WTC11 (cell line): ENCODE measurements around the gene DESI1. TPM values are rescaled to one million over a fixed set of nuclear protein-coding genes. Genes with fewer than 3 reads are reported as not detected.
A peak's percentile ranks its signal among the peaks of the same experiment; 100 is the strongest.

ENCODE experiments used
- ATAC-seq: fragments of 200-7000 bp; cut with Tn5 transposase; 2 replicates; pipeline ENCODE4 v1.10.0; 2021; ENCODE audit warnings: mild to moderate bottlenecking, moderate library complexity
- CTCF ChIA-PET: fragments of 300-600 bp; sonication (Branson Sonifier 250); formaldehyde crosslinking; loops from one replicate; lab custom pipeline; 2021; ENCODE audit warnings: antibody characterized with exemption; lab: Charles Lee
- POLR2A ChIA-PET: fragments of 350-600 bp; sonication (Branson Sonifier 250); formaldehyde crosslinking; loops from one replicate; lab custom pipeline; 2021; ENCODE audit warnings: antibody characterized with exemption; lab: Charles Lee
- DNase-seq: peaks from one replicate; pipeline ENCODE4 v3.0.0; 2021; ENCODE audit warnings: low spot score
- H3K27ac Mint-ChIP-seq: 2 replicates; pipeline ENCODE4 v1.8.0; 2021; ENCODE audit warnings: mixed read lengths
- H3K27me3 Mint-ChIP-seq: 2 replicates; pipeline ENCODE4 v1.8.0; 2021; ENCODE audit warnings: low read depth, mild to moderate bottlenecking, moderate library complexity, mixed read lengths
- H3K36me3 Mint-ChIP-seq: 2 replicates; pipeline ENCODE4 v1.8.0; 2021; ENCODE audit warnings: mixed read lengths
- H3K4me1 Mint-ChIP-seq: 2 replicates; pipeline ENCODE4 v1.8.0; 2022; ENCODE audit warnings: mixed read lengths
- H3K4me3 Mint-ChIP-seq: 2 replicates; pipeline ENCODE4 v1.8.0; 2021; ENCODE audit warnings: mild to moderate bottlenecking, moderate library complexity, mixed read lengths
- H3K9me3 Mint-ChIP-seq: 2 replicates; pipeline ENCODE4 v1.8.0; 2021; ENCODE audit warnings: mixed read lengths
- ATF6 ChIP-seq: sonication (generic); formaldehyde crosslinking; IDR thresholded peaks from 2 replicates; pipeline ENCODE4 v1.8.1; 2023; ENCODE audit warnings: mild to moderate bottlenecking, missing genetic modification reagents
- E2F1 ChIP-seq: sonication (generic); formaldehyde crosslinking; IDR thresholded peaks from 2 replicates; pipeline ENCODE4 v1.8.0; 2022; ENCODE audit warnings: mild to moderate bottlenecking, missing genetic modification reagents
- FOXJ3 ChIP-seq: sonication (generic); formaldehyde crosslinking; IDR thresholded peaks from 2 replicates; pipeline ENCODE4 v1.9.0; 2021; ENCODE audit warnings: missing genetic modification reagents, mild to moderate bottlenecking, borderline replicate concordance
- FOXK1 ChIP-seq: sonication (generic); formaldehyde crosslinking; IDR thresholded peaks from 2 replicates; pipeline ENCODE4 v1.8.0; 2022; ENCODE audit warnings: mild to moderate bottlenecking, moderate library complexity, missing genetic modification reagents
- FOXP4 ChIP-seq: sonication (generic); formaldehyde crosslinking; IDR thresholded peaks from 2 replicates; pipeline ENCODE4 v1.8.0; 2022; ENCODE audit warnings: mild to moderate bottlenecking, missing genetic modification reagents
- GTF2I ChIP-seq: fragments of 250-450 bp; sonication (Bioruptor Pico); conservative IDR thresholded peaks from 2 replicates; pipeline ENCODE4 v1.4.0; 2021; ENCODE audit warnings: mild to moderate bottlenecking
- HMGA2 ChIP-seq: fragments of 250-450 bp; sonication (Bioruptor Pico); IDR thresholded peaks from 2 replicates; pipeline ENCODE4 v1.4.0; 2021; ENCODE audit warnings: mild to moderate bottlenecking, moderate library complexity
- JAZF1 ChIP-seq: fragments of 250-450 bp; sonication (Bioruptor Pico); IDR thresholded peaks from 2 replicates; pipeline ENCODE4 v1.9.0; 2021; ENCODE audit warnings: moderate library complexity, mild to moderate bottlenecking, inconsistent platforms
- KAT7 ChIP-seq: sonication (generic); formaldehyde crosslinking; IDR thresholded peaks from 2 replicates; pipeline ENCODE4 v1.8.1; 2023; ENCODE audit warnings: missing genetic modification reagents, mild to moderate bottlenecking, borderline replicate concordance
- NFATC4 ChIP-seq: fragments of 250-450 bp; sonication (Bioruptor Pico); IDR thresholded peaks from 2 replicates; pipeline ENCODE4 v1.9.0; 2021; ENCODE audit warnings: mild to moderate bottlenecking
- NFYB ChIP-seq: sonication (generic); formaldehyde crosslinking; conservative IDR thresholded peaks from 2 replicates; pipeline ENCODE4 v1.8.0; 2022; ENCODE audit warnings: low read depth, missing genetic modification reagents
- NR1H2 ChIP-seq: sonication (generic); formaldehyde crosslinking; IDR thresholded peaks from 2 replicates; pipeline ENCODE4 v1.9.0; 2021; ENCODE audit warnings: mild to moderate bottlenecking, moderate library complexity, missing genetic modification reagents
- NR2C2 ChIP-seq: sonication (generic); formaldehyde crosslinking; IDR thresholded peaks from 2 replicates; pipeline ENCODE4 v1.8.0; 2022; ENCODE audit warnings: mild to moderate bottlenecking, missing genetic modification reagents
- RELA ChIP-seq: sonication (generic); formaldehyde crosslinking; IDR thresholded peaks from 2 replicates; pipeline ENCODE4 v1.8.1; 2022; ENCODE audit warnings: missing genetic modification reagents, mild to moderate bottlenecking, borderline replicate concordance
- RORB ChIP-seq: fragments of 250-450 bp; sonication (Bioruptor Pico); IDR thresholded peaks from 2 replicates; pipeline ENCODE4 v1.9.0; 2021; ENCODE audit warnings: mild to moderate bottlenecking
- ZBTB21 ChIP-seq: sonication (generic); formaldehyde crosslinking; IDR thresholded peaks from 2 replicates; pipeline ENCODE4 v1.8.1; 2023; ENCODE audit warnings: mild to moderate bottlenecking, missing genetic modification reagents, borderline replicate concordance
- ZMAT4 ChIP-seq: fragments of 250-450 bp; sonication (Bioruptor Pico); IDR thresholded peaks from 2 replicates; pipeline ENCODE4 v1.9.0; 2021; ENCODE audit warnings: mild to moderate bottlenecking
- ZNF263 ChIP-seq: sonication (generic); formaldehyde crosslinking; IDR thresholded peaks from 2 replicates; pipeline ENCODE4 v1.8.1; 2022; ENCODE audit warnings: low read depth, mild to moderate bottlenecking, moderate library complexity, missing genetic modification reagents
- ZNF416 ChIP-seq: fragments of 250-450 bp; sonication (Bioruptor Pico); IDR thresholded peaks from 2 replicates; pipeline ENCODE4 v1.9.0; 2021; ENCODE audit warnings: mild to moderate bottlenecking, inconsistent platforms
- ZNF512 ChIP-seq: sonication (generic); formaldehyde crosslinking; IDR thresholded peaks from 2 replicates; pipeline ENCODE4 v1.8.1; 2022; ENCODE audit warnings: missing genetic modification reagents, borderline replicate concordance
- ZNF671 ChIP-seq: fragments of 250-450 bp; sonication (Bioruptor Pico); IDR thresholded peaks from 2 replicates; pipeline ENCODE4 v1.8.0; 2021; ENCODE audit warnings: mild to moderate bottlenecking
- ZSCAN18 ChIP-seq: fragments of 250-450 bp; sonication (Bioruptor Pico); IDR thresholded peaks from 2 replicates; pipeline ENCODE4 v2.1.2; 2022; ENCODE audit warnings: mild to moderate bottlenecking, moderate library complexity
- total RNA-seq: library from RNA; stranded (reverse); gene quantifications from 3 replicates; pipeline ENCODE4 v1.2.3, GENCODE V29; 2021

DESI1 gene
- total RNA-seq, 1 experiment from 2014 or later = 32.2 TPM

- TF ChIP-seq RORB (CRISPR knock-in tag) (no peak), HMGA2 (no peak), E2F1 (no peak), ZMAT4 (CRISPR knock-in tag) (no peak), FOXJ3 (CRISPR knock-in tag) (no peak), ZNF671 (CRISPR knock-in tag) (no peak), FOXK1 (no peak), KAT7 (CRISPR knock-in tag) (no peak), FOXP4 (CRISPR knock-in tag) (no peak), JAZF1 (CRISPR knock-in tag) (no peak), NFATC4 (CRISPR knock-in tag) (no peak)
These were observed 4.7 kb upstream of the DESI1 start (continued) for GRCh38 chr22:41625577-41625976.

- no peaks in the 10 kb centered on the region; the same call in 1 of the 2 replicates for H3K27me3 Mint-ChIP-seq
- no peaks in the 10 kb centered on the region for H3K9me3 Mint-ChIP-seq
- H3K4me3 Mint-ChIP-seq = peak overlapping the region; percentile 94
- CTCF ChIA-PET = interaction anchor here (0.9 to 7.1 kb wide), 9 partner anchors 10 to 236 kb away, joined by 3 to 45 read pairs (median 4); partner anchors contain the start of genes PMM1 and POLR3H
- DNase-seq (no peak), ATAC-seq (no peak)
- POLR2A ChIA-PET = interaction anchor here (1.1 to 2.0 kb wide), 4 partner anchors 68 to 385 kb away, joined by 3 to 8 read pairs (median 4); partner anchors contain the start of gene TOB2
- H3K27ac Mint-ChIP-seq = peak overlapping the region; percentile 99
- H3K4me1 Mint-ChIP-seq = peaks cover 20% of the 10 kb centered on the region
- TF ChIP-seq ZNF416 (CRISPR knock-in tag) = no peak
- no peak for TF ChIP-seq ZNF512
- peaks cover 30% of the 10 kb centered on the region for H3K36me3 Mint-ChIP-seq
These were observed 1.0 kb upstream of the DESI1 start for GRCh38 chr22:41621911-41622179.

- peaks cover 20% of the 10 kb centered on the region for H3K4me1 Mint-ChIP-seq
- TF ChIP-seq NFYB (CRISPR knock-in tag) (peak; percentile 49; the same call in 1 of the 2 replicates), NR1H2 (no peak), ZSCAN18 (no peak), ZNF671 (CRISPR knock-in tag) (no peak), RELA (CRISPR knock-in tag) (no peak), ATF6 (CRISPR knock-in tag) (no peak), NR2C2 (no peak), FOXP4 (CRISPR knock-in tag) (peak; percentile 82), ZBTB21 (CRISPR knock-in tag) (no peak; the same call in 1 of the 2 replicates), ZNF263 (CRISPR knock-in tag) (no peak), GTF2I (no peak), FOXJ3 (CRISPR knock-in tag) (no peak)
These were observed 462 bp upstream of the DESI1 start, which contains the start of gene XRCC6 for GRCh38 chr22:41621099-41621910. Gene XRCC6, plus strand, starts transcription at chr22:41621295. Its CDS starts 710 bp downstream, at chr22:41622005.

More at GRCh38 chr22:41621099-41621910, 462 bp upstream of the DESI1 start, which contains the start of gene XRCC6:
- ATAC-seq (peak; percentile 92), DNase-seq (peak; percentile 100)
- Mint-ChIP-seq H3K9me3 (no peaks in the 10 kb centered on the region), H3K27ac (peak within 1 kb of the TSS; percentile 99), H3K27me3 (no peaks in the 10 kb centered on the region; the same call in 1 of the 2 replicates), H3K36me3 (peaks cover 28% of the 10 kb centered on the region), H3K4me3 (peak within 1 kb of the TSS; percentile 94)
- ChIA-PET CTCF (interaction anchor here (0.8 to 7.1 kb wide), 15 partner anchors 10 to 240 kb away, joined by 3 to 45 read pairs (median 5); partner anchors contain the start of genes ACO2, PHF5A, PMM1 and POLR3H), POLR2A (interaction anchor here (0.6 to 2.0 kb wide), 10 partner anchors 9 to 384 kb away, joined by 3 to 12 read pairs (median 4); partner anchors contain the start of genes ACO2, PHF5A, PMM1 and TOB2)
